HEK293T (cell line): ENCODE results near the gene PRR29.

Source experiments
- CTCF ChIA-PET: fragments of 350-600 bp; formaldehyde crosslinking; extraction: SDS; loops from one replicate; lab custom pipeline; 2021; ENCODE audit warnings: antibody characterized with exemption, inconsistent platforms; lab: Yijun Ruan, JAX
- POLR2A ChIA-PET: fragments of 350-600 bp; formaldehyde crosslinking; extraction: SDS; loops from one replicate; lab custom pipeline; 2020; ENCODE audit warnings: antibody characterized with exemption, inconsistent platforms; lab: Yijun Ruan, JAX
- DNase-seq: peaks from one replicate; pipeline ENCODE4 v3.0.0; 2012; ENCODE audit warnings: mixed read lengths; ENCODE audit errors: extremely low spot score
- ARNT ChIP-seq: fragments of 450-650 bp; IDR thresholded peaks from 2 replicates; pipeline ENCODE4 v1.6.1; 2017; ENCODE audit warnings: mild to moderate bottlenecking
- BHLHE40 ChIP-seq: fragments of 450-650 bp; IDR thresholded peaks from 2 replicates; pipeline ENCODE4 v1.6.1; 2016; ENCODE audit warnings: mild to moderate bottlenecking, moderate library complexity, borderline replicate concordance
- CTBP1 ChIP-seq: fragments of 450-650 bp; IDR thresholded peaks from 2 replicates; pipeline ENCODE4 v1.6.1; 2016; ENCODE audit warnings: borderline replicate concordance
- ELF4 ChIP-seq: fragments of 450-650 bp; IDR thresholded peaks from 2 replicates; pipeline ENCODE4 v1.6.1; 2017; ENCODE audit warnings: antibody characterized with exemption
- FOXA1 ChIP-seq: fragments of 450-650 bp; IDR thresholded peaks from 2 replicates; pipeline ENCODE4 v1.6.1; 2016; ENCODE audit warnings: mild to moderate bottlenecking
- FOXK2 ChIP-seq: fragments of 450-650 bp; IDR thresholded peaks from 2 replicates; pipeline ENCODE4 v1.6.1; 2016; ENCODE audit warnings: mild to moderate bottlenecking
- FOXM1 ChIP-seq: fragments of 450-650 bp; IDR thresholded peaks from 2 replicates; pipeline ENCODE4 v1.6.1; 2017; ENCODE audit warnings: mild to moderate bottlenecking, borderline replicate concordance
- HDGF ChIP-seq: fragments of 450-650 bp; IDR thresholded peaks from 2 replicates; pipeline ENCODE4 v1.6.1; 2017; ENCODE audit warnings: antibody characterized with exemption, borderline replicate concordance
- L3MBTL2 ChIP-seq: fragments of 450-650 bp; conservative IDR thresholded peaks from 2 replicates; pipeline ENCODE4 v1.6.1; 2016; ENCODE audit warnings: mild to moderate bottlenecking
- LEF1 ChIP-seq: fragments of 450-650 bp; IDR thresholded peaks from 2 replicates; pipeline ENCODE4 v1.6.1; 2017; ENCODE audit warnings: mild to moderate bottlenecking, borderline replicate concordance
- NFRKB ChIP-seq: fragments of 450-650 bp; IDR thresholded peaks from 2 replicates; pipeline ENCODE4 v1.6.1; 2016; ENCODE audit warnings: mild to moderate bottlenecking, moderate library complexity
- PKNOX1 ChIP-seq: fragments of 450-650 bp; IDR thresholded peaks from 2 replicates; pipeline ENCODE4 v1.6.1; 2016
- SP1 ChIP-seq: fragments of 450-650 bp; IDR thresholded peaks from 2 replicates; pipeline ENCODE4 v1.6.1; 2017
- SUZ12 ChIP-seq: fragments of 450-650 bp; IDR thresholded peaks from 2 replicates; pipeline ENCODE4 v1.6.1; 2016; ENCODE audit warnings: mild to moderate bottlenecking
- TARDBP ChIP-seq: fragments of 450-650 bp; IDR thresholded peaks from 2 replicates; pipeline ENCODE4 v1.6.1; 2016
- ZNF384 ChIP-seq: fragments of 450-650 bp; IDR thresholded peaks from 2 replicates; pipeline ENCODE4 v1.6.1; 2016

Gene PRR29

GRCh38 chr17:64001763-64002529 lies 3.8 kb downstream of the PRR29 start:
- TF ChIP-seq ARNT = no peak
- TF ChIP-seq FOXM1 = no peak
- TF ChIP-seq LEF1 = no peak
- CTCF ChIA-PET = interaction anchor here (0.7 to 1.3 kb wide), 3 partner anchors 12 to 40 kb away, joined by 3 to 5 read pairs (median 3); no protein-coding TSS in a partner anchor
- POLR2A ChIA-PET = no interaction called here
- DNase-seq = no peak

- TF ChIP-seq TARDBP = no peak
- TF ChIP-seq ELF4 = no peak
- no peak for TF ChIP-seq FOXK2
- TF ChIP-seq HDGF = no peak
- TF ChIP-seq ZNF384 = no peak
- TF ChIP-seq FOXM1 = no peak
- TF ChIP-seq BHLHE40 = no peak
- TF ChIP-seq FOXA1 = no peak
- TF ChIP-seq PKNOX1 = no peak
- DNase-seq = no peak
- ChIA-PET POLR2A (no interaction called here), CTCF (interaction anchor here (1.1 to 1.3 kb wide), 2 partner anchors 13 to 26 kb away, joined by 3 to 5 read pairs; no protein-coding TSS in a partner anchor)
Observed at GRCh38 chr17:64002658-64003525, 4.7 kb downstream of the PRR29 start.

- ChIA-PET CTCF (no interaction called here), POLR2A (no interaction called here)
- no peak for DNase-seq
- no peak for TF ChIP-seq ARNT
- TF ChIP-seq FOXM1 = no peak
- no peak for TF ChIP-seq PKNOX1
Observed at GRCh38 chr17:64003526-64004121, 5.5 kb downstream of the PRR29 start.

GRCh38 chr17:64004218-64004770 lies 6.1 kb downstream of the PRR29 start:
- ChIA-PET CTCF (no interaction called here), POLR2A (no interaction called here)
- DNase-seq = no peak
- TF ChIP-seq HDGF = no peak
- no peak for TF ChIP-seq SUZ12
- TF ChIP-seq FOXM1 = no peak
- TF ChIP-seq ELF4 = no peak
- TF ChIP-seq PKNOX1 = no peak
- no peak for TF ChIP-seq FOXA1

GRCh38 chr17:64004903-64005733 lies 7.0 kb downstream of the PRR29 start:
- ChIA-PET CTCF (interaction anchor here (0.6 to 2.1 kb wide), 3 partner anchors 12 to 118 kb away, joined by 3 to 6 read pairs (median 3); no protein-coding TSS in a partner anchor), POLR2A (interaction anchor here (1.1 to 1.7 kb wide), 2 partner anchors 10 to 20 kb away, joined by 3 to 6 read pairs; no protein-coding TSS in a partner anchor)
- no peak for DNase-seq
- TF ChIP-seq LEF1 = no peak
- TF ChIP-seq FOXM1 = no peak
- no peak for TF ChIP-seq HDGF
- TF ChIP-seq SUZ12 = no peak
- no peak for TF ChIP-seq TARDBP
- no peak for TF ChIP-seq L3MBTL2
- no peak for TF ChIP-seq FOXA1
- TF ChIP-seq BHLHE40 = no peak
- no peak for TF ChIP-seq ARNT
- TF ChIP-seq FOXK2 = no peak
- no peak for TF ChIP-seq ELF4
- no peak for TF ChIP-seq NFRKB
- no peak for TF ChIP-seq PKNOX1
- TF ChIP-seq CTBP1 = no peak
- TF ChIP-seq ZNF384 = no peak
- TF ChIP-seq SP1 = no peak
